ENCODE measurements around the gene MEG3.

GRCh38 chr14:100822532-100823296 is 3.2 kb upstream of the MEG3 start:
- TF ChIP-seq CTCF (conservative IDR thresholded peaks at IDR 0.05; ENCODE audit: low read depth, low read length) (no peak), RAD21 (IDR thresholded peaks at IDR 0.05; ENCODE audit: low read length) (no peak), CEBPB (IDR thresholded peaks at IDR 0.05; ENCODE audit: low read depth, low read length) (no peak), POLR2A (IDR thresholded peaks at IDR 0.05; ENCODE audit: low read depth, low read length) (no peak)
